ENCODE measurements around the gene STARD9. TPM values are rescaled to one million over a fixed set of nuclear protein-coding genes. Genes with fewer than 3 reads are reported as not detected.

The STARD9 gene
- total RNA-seq, 2 experiments from 2014 or later, result 2.8 to 4.6 TPM

GRCh38 chr15:42582569-42583375, 7.4 kb downstream of the STARD9 start:
- Mint-ChIP-seq H3K36me3 (ENCODE audit: low read depth) (no peaks in the 10 kb centered on the region), H3K4me1 (ENCODE audit: low read depth) (peaks cover 35% of the 10 kb centered on the region), H3K27me3 (peaks cover 7% of the 10 kb centered on the region), H3K9me3 (no peaks in the 10 kb centered on the region), H3K27ac (peak overlapping the region; percentile 86), H3K4me3 (peak overlapping the region; percentile 2)
- no peaks in the 10 kb centered on the region for H3K27me3 ChIP-seq (ENCODE audit: control insufficient read depth in 1 of 2, insufficient read depth in 2 of 2, low read length in 2 of 2)
- H3K27ac ChIP-seq (ENCODE audit: low read depth in 1 of 2, low read length in 2 of 2), result no peak overlapping the region
- no peak for DNase-seq
- no peak overlapping the region for H3K4me3 ChIP-seq (ENCODE audit: low read length)
- no peak for TF ChIP-seq CTCF (IDR thresholded peaks at IDR 0.05)
- ChIA-PET POLR2A (interaction anchor here (2.4 to 3.9 kb wide), 4 partner anchors 23 to 92 kb away, joined by 13 to 28 read pairs (median 20); partner anchors contain the start of genes HAUS2, LRRC57 and ZNF106), CTCF (no interaction called here)
- H3K9me3 ChIP-seq (ENCODE audit: control insufficient read depth in 1 of 2, insufficient read depth in 1 of 2, low read length in 2 of 2), result no peaks in the 10 kb centered on the region
- peaks cover 16% of the 10 kb centered on the region for H3K4me1 ChIP-seq (ENCODE audit: insufficient read depth, low read length)
- ATAC-seq (ENCODE audit: poor library complexity), result no peak
- intact Hi-C loops (cut with DNase I, micrococcal nuclease), result no loop called here
- no peaks in the 10 kb centered on the region for H3K36me3 ChIP-seq (ENCODE audit: insufficient read depth, low read length)

GRCh38 chr15:42584031-42584765, 8.8 kb downstream of the STARD9 start:
- CTCF ChIA-PET, result no interaction called here
- Histone ChIP-seq H3K4me1 (ENCODE audit: insufficient read depth, low read length) (peaks cover 16% of the 10 kb centered on the region), H3K4me3 (ENCODE audit: low read length) (no peak overlapping the region), H3K27ac (ENCODE audit: low read depth in 1 of 2, low read length in 2 of 2) (no peak overlapping the region), H3K27me3 (ENCODE audit: control insufficient read depth in 1 of 2, insufficient read depth in 2 of 2, low read length in 2 of 2) (no peaks in the 10 kb centered on the region), H3K9me3 (ENCODE audit: control insufficient read depth in 1 of 2, insufficient read depth in 1 of 2, low read length in 2 of 2) (no peaks in the 10 kb centered on the region), H3K36me3 (ENCODE audit: insufficient read depth, low read length) (no peaks in the 10 kb centered on the region)
- Mint-ChIP-seq H3K27me3 (peaks cover 2% of the 10 kb centered on the region), H3K9me3 (no peaks in the 10 kb centered on the region), H3K4me1 (ENCODE audit: low read depth) (peaks cover 31% of the 10 kb centered on the region), H3K36me3 (ENCODE audit: low read depth) (no peaks in the 10 kb centered on the region), H3K27ac (peak overlapping the region; percentile 34), H3K4me3 (no peak overlapping the region)
- TF ChIP-seq CTCF (IDR thresholded peaks at IDR 0.05), result no peak
- DNase-seq (no peak), ATAC-seq (ENCODE audit: poor library complexity) (no peak)
- POLR2A ChIA-PET, result interaction anchor here (3.9 kb wide), 1 partner anchor 36 kb away, joined by 28 read pairs; the partner anchor contains the start of genes HAUS2 and LRRC57
- intact Hi-C loops (cut with DNase I, micrococcal nuclease), result no loop called here

DNA sequence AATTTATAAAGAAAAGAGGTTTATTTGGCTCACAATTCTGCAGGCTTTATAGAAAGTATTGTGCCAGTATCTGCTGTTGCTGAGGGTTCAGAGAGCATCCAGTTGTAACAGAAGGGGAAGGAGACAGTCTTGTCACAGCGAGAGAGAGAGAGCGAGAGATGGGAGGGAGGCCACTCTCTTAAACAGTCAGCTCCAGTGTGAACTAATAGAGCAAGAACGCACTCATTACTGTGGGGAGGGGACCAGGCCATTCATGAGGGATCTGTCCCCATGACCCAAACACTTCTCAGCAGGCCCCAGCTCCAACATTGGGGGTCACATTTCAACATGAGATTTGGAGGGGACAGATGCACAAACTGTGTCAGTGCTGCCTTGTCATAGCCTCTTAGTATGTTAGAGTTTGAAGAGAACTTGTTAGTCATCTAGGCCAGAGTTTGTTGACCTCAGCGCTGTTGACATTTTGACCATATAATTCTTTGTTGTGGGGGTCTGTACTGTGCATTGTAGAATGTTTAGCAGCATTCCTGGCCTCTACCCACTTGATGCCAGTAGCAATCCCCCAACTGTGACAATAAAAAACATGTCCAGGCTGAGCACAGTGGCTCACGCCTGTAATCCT, 15.3 kb downstream of the STARD9 start:
- H3K36me3 ChIP-seq (ENCODE audit: insufficient read depth, low read length), result no peaks in the 10 kb centered on the region
- no peaks in the 10 kb centered on the region for H3K9me3 ChIP-seq (ENCODE audit: control insufficient read depth in 1 of 2, insufficient read depth in 1 of 2, low read length in 2 of 2)
- H3K27ac ChIP-seq (ENCODE audit: low read depth in 1 of 2, low read length in 2 of 2), result no peak overlapping the region
- Mint-ChIP-seq H3K4me1 (ENCODE audit: low read depth) (no peaks in the 10 kb centered on the region), H3K27me3 (no peaks in the 10 kb centered on the region), H3K9me3 (no peaks in the 10 kb centered on the region), H3K36me3 (ENCODE audit: low read depth) (no peaks in the 10 kb centered on the region), H3K27ac (no peak overlapping the region), H3K4me3 (no peak overlapping the region)
- ATAC-seq (ENCODE audit: poor library complexity) (no peak), DNase-seq (no peak)
- CTCF ChIA-PET, result no interaction called here
- no peak overlapping the region for H3K4me3 ChIP-seq (ENCODE audit: low read length)
- POLR2A ChIA-PET, result no interaction called here
- intact Hi-C loops (cut with DNase I, micrococcal nuclease), result no loop called here
- TF ChIP-seq CTCF (IDR thresholded peaks at IDR 0.05), result no peak
- no peaks in the 10 kb centered on the region for H3K27me3 ChIP-seq (ENCODE audit: control insufficient read depth in 1 of 2, insufficient read depth in 2 of 2, low read length in 2 of 2)
- no peaks in the 10 kb centered on the region for H3K4me1 ChIP-seq (ENCODE audit: insufficient read depth, low read length)

Measured in CD4-positive, alpha-beta T cell (primary cell).